Measurements from ENCODE around the gene JSRP1.

Gene JSRP1

DNA sequence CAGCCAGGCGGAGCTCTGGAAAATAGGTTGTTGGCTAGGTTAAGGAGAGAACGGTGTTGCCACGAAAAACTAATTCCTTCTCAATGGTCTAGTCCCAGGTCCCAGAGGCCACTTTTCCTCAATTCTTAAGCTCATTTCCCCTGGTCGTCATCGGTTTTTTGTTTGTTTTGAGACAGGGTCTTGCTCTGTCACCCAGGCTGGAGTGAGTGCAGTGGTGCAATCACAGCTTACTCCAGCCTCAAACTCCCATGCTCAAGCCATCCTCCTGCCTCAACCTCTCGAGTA is 18.4 kb downstream of the JSRP1 start:
- peaks cover 70 to 90% (median 85%) of the 10 kb centered on the region in 11 experiments for H4K20me1 ChIP-seq
- H3K27ac ChIP-seq = peak overlapping the region in 9 of 11 experiments; percentile 92 to 99 (median 96); a peak in 12 of 22 replicates

DNA sequence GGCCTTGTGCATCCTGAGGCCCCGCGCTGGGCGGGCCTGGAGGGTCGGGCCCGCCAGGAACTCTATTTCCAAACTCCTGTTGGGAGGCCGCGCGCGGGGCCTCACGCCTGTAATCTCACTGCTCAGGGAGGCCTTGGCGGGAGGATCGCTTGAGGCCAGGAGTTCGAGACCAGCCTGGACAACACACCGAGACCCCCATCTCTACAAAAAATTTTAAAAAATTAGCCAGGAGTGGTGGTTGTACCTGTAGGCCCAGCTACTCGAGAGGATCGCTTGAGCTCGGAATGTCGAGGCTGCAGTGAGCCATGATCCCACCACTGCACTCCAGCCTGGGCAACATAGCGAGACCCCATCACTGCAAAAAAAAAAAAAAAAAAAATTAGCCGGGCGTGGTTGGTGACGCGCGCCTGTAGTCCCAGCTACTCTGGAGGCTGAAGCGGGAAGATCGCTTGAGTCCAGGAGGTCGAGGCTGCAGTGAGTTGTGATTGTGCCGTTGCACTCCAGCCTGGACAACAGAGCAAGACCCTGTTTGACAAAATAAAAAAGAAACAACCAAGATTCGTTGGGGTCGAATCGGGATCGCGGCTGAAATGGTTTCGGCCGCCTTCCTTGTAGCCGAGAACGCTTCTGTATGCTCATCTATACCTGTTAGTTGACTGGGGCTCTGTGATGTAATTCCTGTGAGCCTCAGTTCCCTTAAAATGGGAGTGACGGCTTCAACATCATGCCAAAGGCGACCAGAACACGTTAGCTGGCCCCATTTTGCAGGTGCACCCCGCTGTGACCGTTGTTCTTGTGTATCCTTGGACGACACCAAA is 19.0 kb downstream of the JSRP1 start:
- Histone ChIP-seq H4K20me1 (peaks cover 70 to 90% (median 85%) of the 10 kb centered on the region in 11 experiments), H3K4me2 (peak overlapping the region; percentile 96 to 100 (median 98)), H3K4me1 (peaks cover 67 to 83% (median 79%) of the 10 kb centered on the region in 10 experiments), H3K36me3 (peaks cover 30 to 66% (median 51%) of the 10 kb centered on the region in 11 experiments), H3K27me3 (no peaks in the 10 kb centered on the region), H3K9ac (peak overlapping the region; percentile 89 to 98 (median 94)), H3K9me3 (replicated peaks in 1 of 11) (no peaks in the 10 kb centered on the region), H3K27ac (peak overlapping the region; percentile 66 to 99 (median 94)), H3K4me3 (peak overlapping the region; percentile 81 to 95 (median 90))
- no peak for TF ChIP-seq Cebpa-rat (IDR thresholded peaks at IDR 0.05)

More for the DNA sequence above, 18.4 kb downstream of the JSRP1 start:
- H3K4me2 ChIP-seq = peak overlapping the region; percentile 96 to 100 (median 98)
- no peaks in the 10 kb centered on the region for H3K9me3 ChIP-seq (replicated peaks in 1 of 11)
- no peak for TF ChIP-seq Cebpa-rat (IDR thresholded peaks at IDR 0.05)
- peaks cover 65 to 83% (median 79%) of the 10 kb centered on the region in 10 experiments for H3K4me1 ChIP-seq
- peaks cover 30 to 66% (median 51%) of the 10 kb centered on the region in 11 experiments for H3K36me3 ChIP-seq
- no peaks in the 10 kb centered on the region for H3K27me3 ChIP-seq
- peak overlapping the region; percentile 89 to 98 (median 94); a peak in 21 of 22 replicates for H3K9ac ChIP-seq
- peak overlapping the region; percentile 81 to 95 (median 90) for H3K4me3 ChIP-seq

DNA sequence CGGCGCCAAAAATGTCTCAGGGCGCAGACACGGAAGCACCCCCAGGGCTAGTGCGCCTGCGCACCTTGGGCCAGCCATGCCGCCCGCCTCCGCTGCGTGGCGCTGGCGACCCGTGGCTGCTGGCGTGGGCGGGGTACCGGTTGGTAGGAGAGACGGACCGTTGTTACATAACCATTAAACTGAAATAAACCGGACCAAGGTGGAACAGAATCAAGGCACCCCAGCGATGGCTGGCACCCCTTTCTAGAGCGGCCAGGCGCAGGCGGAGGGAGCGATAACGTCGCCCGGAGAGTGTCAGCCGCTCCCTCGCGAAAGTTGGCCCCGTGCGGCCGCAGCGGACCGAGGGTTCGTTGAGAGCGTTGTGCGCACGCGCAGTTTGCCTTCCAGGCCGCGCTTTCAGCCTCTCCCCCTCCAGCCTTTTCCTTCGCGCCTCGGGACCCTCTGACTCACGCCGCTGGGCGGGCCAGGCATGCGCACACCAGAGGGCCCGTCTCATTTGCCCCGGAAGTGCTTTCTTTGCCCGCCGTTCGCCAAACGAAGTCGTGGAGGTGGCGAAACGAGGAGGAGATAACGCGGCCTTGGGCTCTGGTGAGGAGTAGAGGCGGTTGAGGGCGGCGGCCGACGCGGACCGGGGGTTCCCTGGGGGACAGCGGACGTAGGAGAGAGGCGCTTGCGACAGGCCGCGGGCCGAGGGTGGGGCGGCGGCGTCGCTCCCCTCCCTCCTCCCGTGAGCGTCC is 19.7 kb downstream of the JSRP1 start, which contains the start of the genes PLEKHJ1 and SF3A2:
PLEKHJ1 (minus strand) TSS at position 16 of the 737 bp plus-strand sequence. CDS start 81 bp downstream, outside the sequence.
SF3A2 (plus strand) TSS at position 511 of the 737 bp plus-strand sequence. CDS start 6,595 bp downstream, outside the sequence.
- Histone ChIP-seq H3K4me2 (peak within 1 kb of the TSS; percentile 96 to 100 (median 98)), H3K4me1 (peaks cover 66 to 82% (median 78%) of the 10 kb centered on the region in 10 experiments), H3K9ac (peak within 1 kb of the TSS; percentile 89 to 98 (median 94)), H3K27ac (peak within 1 kb of the TSS; percentile 66 to 99 (median 94)), H3K4me3 (peak within 1 kb of the TSS; percentile 81 to 95 (median 90)), H4K20me1 (peaks cover 70 to 90% (median 85%) of the 10 kb centered on the region in 11 experiments), H3K27me3 (no peaks in the 10 kb centered on the region), H3K9me3 (replicated peaks in 1 of 11) (no peaks in the 10 kb centered on the region), H3K36me3 (peaks cover 23 to 66% (median 50%) of the 10 kb centered on the region in 11 experiments)
- no peak for TF ChIP-seq Cebpa-rat (IDR thresholded peaks at IDR 0.05)

DNA sequence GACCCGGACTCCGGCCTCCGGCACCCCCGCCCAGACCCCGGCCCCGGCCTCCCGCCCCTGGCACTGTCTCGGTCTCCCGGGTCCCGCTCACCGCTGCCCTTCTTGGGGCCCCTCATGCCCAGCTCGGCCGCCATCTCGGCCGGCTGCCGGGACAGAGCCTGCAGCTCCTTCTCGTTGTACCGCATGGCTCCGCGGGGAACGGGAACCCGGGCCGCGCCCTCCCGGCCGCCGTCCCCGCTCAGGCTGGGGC is 20.2 kb downstream of the JSRP1 start:
- Histone ChIP-seq H3K27me3 (no peaks in the 10 kb centered on the region), H4K20me1 (peaks cover 70 to 90% (median 85%) of the 10 kb centered on the region in 11 experiments), H3K27ac (peak overlapping the region; percentile 66 to 99 (median 94); a peak in 20 of 22 replicates), H3K4me1 (peaks cover 66 to 82% (median 78%) of the 10 kb centered on the region in 10 experiments), H3K4me3 (peak overlapping the region; percentile 81 to 95 (median 90)), H3K36me3 (peaks cover 25 to 65% (median 50%) of the 10 kb centered on the region in 11 experiments), H3K4me2 (peak overlapping the region in 10 of 11 experiments; percentile 96 to 100 (median 98); a peak in 18 of 22 replicates), H3K9me3 (replicated peaks in 1 of 11) (no peaks in the 10 kb centered on the region), H3K9ac (peak overlapping the region; percentile 89 to 98 (median 94))
- TF ChIP-seq Cebpa-rat (IDR thresholded peaks at IDR 0.05) = no peak

DNA sequence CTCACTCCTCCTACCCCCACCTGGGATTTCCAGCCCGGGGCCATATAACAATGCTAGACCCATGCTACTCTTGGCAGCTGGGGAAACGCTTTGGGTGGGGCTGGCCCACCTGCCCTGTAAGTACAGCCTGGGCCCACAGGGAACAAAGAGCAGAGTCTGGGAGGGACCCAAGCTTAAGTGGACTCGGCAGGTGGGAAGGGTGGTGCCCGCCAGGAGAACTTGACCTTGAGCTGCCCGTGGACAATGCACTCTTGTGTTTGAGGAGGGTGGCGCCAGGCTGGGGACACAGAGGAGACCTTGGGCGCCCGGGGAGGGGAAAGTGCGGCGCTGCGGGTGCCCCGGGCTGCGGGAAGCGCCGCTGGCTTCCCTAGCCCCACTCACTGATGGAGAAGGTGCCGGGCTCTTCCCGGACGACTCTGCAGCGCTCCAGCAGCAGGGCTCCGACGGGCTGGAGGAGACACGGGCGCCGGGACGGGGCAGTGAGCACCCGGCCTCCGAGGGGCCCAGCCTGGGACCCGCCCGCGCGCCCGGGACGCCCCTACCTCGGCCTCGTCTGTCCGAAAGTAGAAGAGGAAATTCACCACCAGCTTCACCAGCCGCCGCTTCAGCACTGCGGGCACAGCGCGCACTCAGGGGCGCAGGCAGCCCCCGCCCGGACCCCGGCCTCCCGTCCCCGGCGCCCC is 20.7 kb downstream of the JSRP1 start:
- Histone ChIP-seq H3K4me2 (peak overlapping the region; percentile 95 to 100 (median 98)), H3K27ac (peak overlapping the region; percentile 15 to 99 (median 94); a peak in 21 of 22 replicates), H3K4me1 (peaks cover 66 to 82% (median 78%) of the 10 kb centered on the region in 10 experiments), H3K27me3 (no peaks in the 10 kb centered on the region), H3K9me3 (replicated peaks in 1 of 11) (no peaks in the 10 kb centered on the region), H3K9ac (peak overlapping the region; percentile 89 to 98 (median 94)), H4K20me1 (peaks cover 70 to 90% (median 85%) of the 10 kb centered on the region in 11 experiments), H3K4me3 (peak overlapping the region; percentile 81 to 95 (median 90)), H3K36me3 (peaks cover 30 to 65% (median 51%) of the 10 kb centered on the region in 11 experiments)
- no peak for TF ChIP-seq Cebpa-rat (IDR thresholded peaks at IDR 0.05)

DNA sequence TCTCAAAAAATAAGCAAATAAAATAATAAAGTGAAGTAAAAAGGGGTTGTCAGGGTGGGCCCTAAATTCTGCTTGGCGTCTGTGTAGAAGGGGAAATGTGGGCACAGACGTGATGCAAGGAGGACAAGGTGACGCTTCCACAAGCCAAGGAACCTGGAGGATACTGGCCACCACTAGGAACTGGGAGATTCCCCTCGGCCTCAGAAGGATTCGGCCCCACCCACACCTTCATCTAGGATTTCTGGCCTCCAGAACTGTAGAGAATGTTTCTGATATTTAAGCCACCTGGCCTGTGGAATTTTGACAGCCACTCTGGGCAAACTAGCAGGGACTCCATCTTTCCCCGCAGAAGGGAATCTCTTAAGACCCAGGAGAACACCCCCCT is 21.2 kb downstream of the JSRP1 start:
- no peaks in the 10 kb centered on the region for H3K27me3 ChIP-seq
- H3K27ac ChIP-seq = peak overlapping the region; percentile 15 to 99 (median 94); a peak in 20 of 22 replicates
- peak overlapping the region; percentile 89 to 98 (median 94) for H3K9ac ChIP-seq
- H3K9me3 ChIP-seq (replicated peaks in 1 of 11) = no peaks in the 10 kb centered on the region
- peaks cover 70 to 90% (median 85%) of the 10 kb centered on the region in 11 experiments for H4K20me1 ChIP-seq
- peaks cover 35 to 65% (median 55%) of the 10 kb centered on the region in 11 experiments for H3K36me3 ChIP-seq
- TF ChIP-seq Cebpa-rat (IDR thresholded peaks at IDR 0.05) = no peak
- peak overlapping the region; percentile 81 to 95 (median 90) for H3K4me3 ChIP-seq
- H3K4me2 ChIP-seq = peak overlapping the region; percentile 95 to 100 (median 98)
- peaks cover 60 to 82% (median 78%) of the 10 kb centered on the region in 10 experiments for H3K4me1 ChIP-seq

DNA sequence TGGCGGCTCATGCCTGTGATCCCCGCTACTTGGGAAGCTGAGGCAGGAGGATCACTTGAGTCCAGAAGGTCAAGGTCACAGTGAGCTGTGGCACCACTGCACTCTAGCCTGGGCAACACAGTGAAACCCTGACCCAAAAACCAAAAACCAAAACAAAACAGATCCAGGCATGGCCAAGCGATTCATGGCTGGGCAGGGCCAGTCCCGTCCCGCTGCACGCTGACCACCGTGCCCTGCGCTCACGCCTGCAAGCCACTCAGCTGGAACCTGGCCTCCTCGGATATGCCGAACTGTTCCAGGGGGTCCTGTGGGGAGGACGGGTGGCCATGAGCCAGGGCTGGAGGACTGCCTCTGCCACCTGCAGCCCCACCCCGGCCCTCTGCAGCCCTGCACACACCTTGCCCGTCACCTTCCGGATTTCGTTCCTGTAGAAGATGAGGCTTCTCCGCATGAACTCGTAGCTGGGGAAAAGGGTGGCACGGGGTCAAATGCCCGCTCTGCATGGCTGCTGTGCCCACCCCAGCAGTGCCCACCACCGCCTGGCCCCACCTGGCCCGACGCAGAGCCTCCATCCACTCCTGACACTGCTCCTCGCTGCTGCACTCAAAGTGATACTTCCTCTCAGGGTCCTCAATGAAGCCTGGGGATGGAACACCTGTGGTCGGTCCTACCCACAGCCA is 22.5 kb downstream of the JSRP1 start:
- H3K27ac ChIP-seq = peak overlapping the region in 3 of 11 experiments; percentile 4 to 48 (median 25); a peak in 3 of 22 replicates
- peak overlapping the region in 10 of 11 experiments; percentile 1 to 98 (median 58); a peak in 16 of 22 replicates for H3K9ac ChIP-seq
- H3K4me1 ChIP-seq = peaks cover 53 to 82% (median 81%) of the 10 kb centered on the region in 10 experiments
- H4K20me1 ChIP-seq = peaks cover 71 to 90% (median 84%) of the 10 kb centered on the region in 11 experiments
- no peaks in the 10 kb centered on the region for H3K9me3 ChIP-seq (replicated peaks in 1 of 11)
- H3K4me3 ChIP-seq = peak overlapping the region in 3 of 10 experiments; percentile 14 to 90 (median 81); a peak in 3 of 20 replicates
- peaks cover 48 to 75% (median 67%) of the 10 kb centered on the region in 11 experiments for H3K36me3 ChIP-seq
- no peak for TF ChIP-seq Cebpa-rat (IDR thresholded peaks at IDR 0.05)
- peak overlapping the region; percentile 95 to 100 (median 98) for H3K4me2 ChIP-seq
- H3K27me3 ChIP-seq = no peaks in the 10 kb centered on the region
